Measurements from ENCODE around the gene SSH2. TPM values are rescaled to one million over a fixed set of nuclear protein-coding genes. Genes with fewer than 3 reads are reported as not detected.

Gene SSH2, protein sequence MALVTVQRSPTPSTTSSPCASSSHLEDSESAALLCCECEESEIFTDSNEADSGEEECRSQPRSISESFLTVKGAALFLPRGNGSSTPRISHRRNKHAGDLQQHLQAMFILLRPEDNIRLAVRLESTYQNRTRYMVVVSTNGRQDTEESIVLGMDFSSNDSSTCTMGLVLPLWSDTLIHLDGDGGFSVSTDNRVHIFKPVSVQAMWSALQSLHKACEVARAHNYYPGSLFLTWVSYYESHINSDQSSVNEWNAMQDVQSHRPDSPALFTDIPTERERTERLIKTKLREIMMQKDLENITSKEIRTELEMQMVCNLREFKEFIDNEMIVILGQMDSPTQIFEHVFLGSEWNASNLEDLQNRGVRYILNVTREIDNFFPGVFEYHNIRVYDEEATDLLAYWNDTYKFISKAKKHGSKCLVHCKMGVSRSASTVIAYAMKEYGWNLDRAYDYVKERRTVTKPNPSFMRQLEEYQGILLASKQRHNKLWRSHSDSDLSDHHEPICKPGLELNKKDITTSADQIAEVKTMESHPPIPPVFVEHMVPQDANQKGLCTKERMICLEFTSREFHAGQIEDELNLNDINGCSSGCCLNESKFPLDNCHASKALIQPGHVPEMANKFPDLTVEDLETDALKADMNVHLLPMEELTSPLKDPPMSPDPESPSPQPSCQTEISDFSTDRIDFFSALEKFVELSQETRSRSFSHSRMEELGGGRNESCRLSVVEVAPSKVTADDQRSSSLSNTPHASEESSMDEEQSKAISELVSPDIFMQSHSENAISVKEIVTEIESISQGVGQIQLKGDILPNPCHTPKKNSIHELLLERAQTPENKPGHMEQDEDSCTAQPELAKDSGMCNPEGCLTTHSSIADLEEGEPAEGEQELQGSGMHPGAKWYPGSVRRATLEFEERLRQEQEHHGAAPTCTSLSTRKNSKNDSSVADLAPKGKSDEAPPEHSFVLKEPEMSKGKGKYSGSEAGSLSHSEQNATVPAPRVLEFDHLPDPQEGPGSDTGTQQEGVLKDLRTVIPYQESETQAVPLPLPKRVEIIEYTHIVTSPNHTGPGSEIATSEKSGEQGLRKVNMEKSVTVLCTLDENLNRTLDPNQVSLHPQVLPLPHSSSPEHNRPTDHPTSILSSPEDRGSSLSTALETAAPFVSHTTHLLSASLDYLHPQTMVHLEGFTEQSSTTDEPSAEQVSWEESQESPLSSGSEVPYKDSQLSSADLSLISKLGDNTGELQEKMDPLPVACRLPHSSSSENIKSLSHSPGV (N-terminal part only)
- 5.7 and 7.4 TPM in 2 replicates for total RNA-seq

GRCh38 chr17:29929533-29930408 lies at the start of gene SSH2:
SSH2 (minus strand) TSS chr17:29930228; CDS start chr17:29930000, 228 bp downstream.

DNA sequence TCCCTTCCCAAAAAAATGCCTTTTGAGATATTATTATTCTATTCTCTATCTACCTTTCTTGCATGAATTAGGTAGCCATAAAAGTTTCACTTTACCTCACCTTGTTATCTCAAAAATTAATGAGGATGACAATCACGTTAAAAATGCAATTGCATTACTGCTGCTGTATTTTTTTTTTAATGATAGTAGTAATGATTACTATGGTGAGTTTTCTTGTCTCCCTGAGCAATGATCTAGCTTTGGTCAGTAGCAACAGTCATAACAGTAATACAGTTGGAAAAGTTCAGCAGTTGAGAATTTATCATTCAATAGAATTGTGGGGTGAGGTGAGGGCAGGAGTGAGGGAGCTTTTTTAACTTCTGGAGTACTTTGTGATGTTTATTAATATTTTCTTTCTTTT lies 11.3 kb upstream of the SSH2 start, which contains the start of gene EFCAB5:
EFCAB5 (plus strand) TSS at position 301 of the 400 bp plus-strand sequence. CDS start 163 bp downstream, outside the sequence.

DNA sequence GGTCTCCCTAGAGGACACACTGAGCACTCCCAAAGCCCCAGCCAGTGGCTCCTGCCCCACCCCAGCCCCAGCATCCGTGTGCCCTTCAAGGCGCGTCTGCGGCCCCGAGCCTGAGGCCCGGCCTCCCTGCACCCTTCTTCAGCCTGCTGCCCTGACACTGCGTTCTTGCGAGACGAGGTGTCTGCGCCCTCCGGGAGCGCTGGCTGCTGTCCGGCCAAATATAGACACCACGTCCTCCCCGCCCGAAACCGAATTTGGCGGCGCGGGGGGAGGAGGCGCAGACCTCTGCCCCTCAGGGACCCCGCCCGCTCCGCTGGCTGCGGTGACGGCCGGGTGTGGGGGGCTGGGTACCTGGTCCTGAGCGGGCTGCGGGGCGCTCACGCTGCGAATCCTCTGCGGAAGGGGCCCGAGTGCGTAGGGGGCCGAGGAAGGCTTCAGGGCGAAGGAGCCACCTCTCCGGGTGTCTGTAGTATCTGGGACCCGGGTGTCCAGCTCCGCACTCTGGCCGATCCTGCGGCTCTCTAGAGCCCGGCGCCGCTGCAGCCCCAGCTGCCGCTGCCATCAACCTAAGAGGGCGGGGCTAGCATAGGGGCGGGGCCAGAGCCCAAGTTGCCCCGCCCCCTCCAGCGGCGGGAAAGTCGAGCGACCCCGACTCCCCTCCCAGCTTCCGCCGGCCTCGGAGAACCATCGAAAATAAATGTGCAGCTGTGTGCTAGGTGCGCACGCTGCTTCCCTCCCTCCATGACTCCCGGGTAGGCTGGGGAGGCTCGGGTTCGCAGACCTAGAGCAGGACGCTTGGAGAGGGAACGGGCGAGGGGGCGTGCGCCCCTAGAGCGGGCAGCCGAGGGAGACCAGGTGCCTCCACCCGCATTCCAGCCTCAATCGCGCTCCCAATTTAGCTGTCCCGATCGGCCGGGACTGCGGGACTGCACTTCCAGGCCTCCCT lies 307.4 kb downstream of the SSH2 start, which contains the start of gene CORO6:
CORO6 (minus strand) TSS at position 576 of the 946 bp plus-strand sequence. CDS start 1,491 bp downstream, outside the sequence.

GRCh38 chr17:29592850-29593551 lies 337.0 kb downstream of the SSH2 start, which contains the start of gene ANKRD13B:
ANKRD13B (plus strand) TSS chr17:29593132; CDS start chr17:29593622, 490 bp downstream.

GRCh38 chr17:29589524-29590410 lies 340.3 kb downstream of the SSH2 start, which contains the start of gene GIT1:
GIT1 (minus strand) TSS chr17:29589648; CDS start chr17:29589378, 270 bp downstream.

Other genes starting within 250 kb of the SSH2 start
- gene EFCAB5, start 11.4 kb upstream of the SSH2 start, total RNA-seq, result 0.22 and 0.37 TPM in 2 replicates
- gene NSRP1, start 186.6 kb upstream of the SSH2 start, total RNA-seq, result 13.4 and 14.6 TPM in 2 replicates